Measurements from ENCODE around the gene TENM4.

DNA sequence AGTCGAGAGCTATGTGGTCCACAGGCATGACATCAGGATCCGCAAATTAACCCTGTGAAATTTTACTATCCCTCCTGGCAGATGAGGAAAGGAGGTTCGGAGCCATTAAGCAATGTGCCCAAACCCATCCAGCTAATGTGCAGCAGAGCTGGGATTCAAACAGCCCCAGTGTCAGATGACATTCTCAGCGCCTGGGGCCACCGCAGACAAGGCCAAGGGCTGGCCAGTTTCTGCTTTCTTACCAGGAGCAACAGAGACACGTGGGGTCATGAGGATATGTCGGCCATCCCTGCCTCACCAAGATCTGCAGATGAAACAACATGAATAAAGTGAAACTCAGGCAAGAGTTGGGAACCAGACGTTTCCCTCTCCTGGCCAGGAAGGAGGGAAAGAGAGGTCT is 110.2 kb downstream of the TENM4 start:
- TF ChIP-seq, protein P1, sequence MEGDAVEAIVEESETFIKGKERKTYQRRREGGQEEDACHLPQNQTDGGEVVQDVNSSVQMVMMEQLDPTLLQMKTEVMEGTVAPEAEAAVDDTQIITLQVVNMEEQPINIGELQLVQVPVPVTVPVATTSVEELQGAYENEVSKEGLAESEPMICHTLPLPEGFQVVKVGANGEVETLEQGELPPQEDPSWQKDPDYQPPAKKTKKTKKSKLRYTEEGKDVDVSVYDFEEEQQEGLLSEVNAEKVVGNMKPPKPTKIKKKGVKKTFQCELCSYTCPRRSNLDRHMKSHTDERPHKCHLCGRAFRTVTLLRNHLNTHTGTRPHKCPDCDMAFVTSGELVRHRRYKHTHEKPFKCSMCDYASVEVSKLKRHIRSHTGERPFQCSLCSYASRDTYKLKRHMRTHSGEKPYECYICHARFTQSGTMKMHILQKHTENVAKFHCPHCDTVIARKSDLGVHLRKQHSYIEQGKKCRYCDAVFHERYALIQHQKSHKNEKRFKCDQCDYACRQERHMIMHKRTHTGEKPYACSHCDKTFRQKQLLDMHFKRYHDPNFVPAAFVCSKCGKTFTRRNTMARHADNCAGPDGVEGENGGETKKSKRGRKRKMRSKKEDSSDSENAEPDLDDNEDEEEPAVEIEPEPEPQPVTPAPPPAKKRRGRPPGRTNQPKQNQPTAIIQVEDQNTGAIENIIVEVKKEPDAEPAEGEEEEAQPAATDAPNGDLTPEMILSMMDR (IDR thresholded peaks at IDR 0.05) = no peak
- TF ChIP-seq NFYB (CRISPR knock-in tag; conservative IDR thresholded peaks at IDR 0.05; ENCODE audit: low read depth) (no peak), TEAD4 (CRISPR knock-in tag; IDR thresholded peaks at IDR 0.05) (no peak), GTF2I (CRISPR knock-in tag; conservative IDR thresholded peaks at IDR 0.05) (no peak), ETV6 (CRISPR knock-in tag; IDR thresholded peaks at IDR 0.05) (no peak)
- TF ChIP-seq, protein P2, sequence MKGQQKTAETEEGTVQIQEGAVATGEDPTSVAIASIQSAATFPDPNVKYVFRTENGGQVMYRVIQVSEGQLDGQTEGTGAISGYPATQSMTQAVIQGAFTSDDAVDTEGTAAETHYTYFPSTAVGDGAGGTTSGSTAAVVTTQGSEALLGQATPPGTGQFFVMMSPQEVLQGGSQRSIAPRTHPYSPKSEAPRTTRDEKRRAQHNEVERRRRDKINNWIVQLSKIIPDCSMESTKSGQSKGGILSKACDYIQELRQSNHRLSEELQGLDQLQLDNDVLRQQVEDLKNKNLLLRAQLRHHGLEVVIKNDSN (CRISPR knock-in tag; IDR thresholded peaks at IDR 0.05) = no peak

Measured in WTC11 (cell line).